ENCODE measurements around the gene MYBBP1A.

MYBBP1A gene

DNA sequence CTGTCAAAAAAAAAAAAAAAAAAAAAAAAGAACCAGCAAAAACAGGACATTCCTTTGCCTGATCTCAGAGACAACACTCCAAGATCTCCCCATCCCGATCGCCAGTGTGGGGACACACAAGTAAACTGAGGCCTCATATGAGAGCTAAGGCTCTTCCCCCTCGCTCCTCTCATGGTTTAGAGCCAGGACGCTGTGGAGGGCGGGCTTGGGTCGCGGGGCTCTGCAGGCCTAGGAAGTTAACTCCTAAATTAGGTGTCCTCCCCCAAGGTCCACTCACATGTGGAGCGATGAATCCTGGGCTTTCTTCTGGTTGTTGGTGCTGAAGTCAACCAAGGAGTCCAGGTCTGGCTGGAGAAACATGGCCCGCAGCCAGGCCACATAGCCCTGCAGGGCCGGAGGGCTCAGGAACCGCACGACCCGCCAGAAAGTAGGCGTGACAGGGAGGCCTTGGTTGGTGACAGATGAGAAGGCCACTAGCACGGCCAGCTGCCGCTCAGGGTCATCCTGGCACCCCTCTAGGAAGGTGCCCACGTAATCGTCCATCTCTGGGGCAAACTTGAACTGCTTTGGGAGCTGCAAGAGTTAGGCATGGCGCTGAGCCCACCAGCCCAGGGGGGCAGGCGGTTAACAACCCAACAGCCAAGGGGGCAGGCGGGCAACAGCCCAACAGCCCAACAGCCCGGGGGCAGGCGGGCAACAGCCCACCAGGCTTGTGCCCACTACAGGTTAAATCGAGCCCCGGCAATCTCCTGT lies 5.2 kb downstream of the MYBBP1A start:
- DNase-seq (ENCODE audit: low read depth), result no peak

- DNase-seq (ENCODE audit: low read depth), result no peak
Observed at GRCh38 chr17:4548721-4549531, 6.3 kb downstream of the MYBBP1A start.

- DNase-seq (ENCODE audit: low read depth), result no peak
Observed at GRCh38 chr17:4548061-4548461, 7.1 kb downstream of the MYBBP1A start.

DNA sequence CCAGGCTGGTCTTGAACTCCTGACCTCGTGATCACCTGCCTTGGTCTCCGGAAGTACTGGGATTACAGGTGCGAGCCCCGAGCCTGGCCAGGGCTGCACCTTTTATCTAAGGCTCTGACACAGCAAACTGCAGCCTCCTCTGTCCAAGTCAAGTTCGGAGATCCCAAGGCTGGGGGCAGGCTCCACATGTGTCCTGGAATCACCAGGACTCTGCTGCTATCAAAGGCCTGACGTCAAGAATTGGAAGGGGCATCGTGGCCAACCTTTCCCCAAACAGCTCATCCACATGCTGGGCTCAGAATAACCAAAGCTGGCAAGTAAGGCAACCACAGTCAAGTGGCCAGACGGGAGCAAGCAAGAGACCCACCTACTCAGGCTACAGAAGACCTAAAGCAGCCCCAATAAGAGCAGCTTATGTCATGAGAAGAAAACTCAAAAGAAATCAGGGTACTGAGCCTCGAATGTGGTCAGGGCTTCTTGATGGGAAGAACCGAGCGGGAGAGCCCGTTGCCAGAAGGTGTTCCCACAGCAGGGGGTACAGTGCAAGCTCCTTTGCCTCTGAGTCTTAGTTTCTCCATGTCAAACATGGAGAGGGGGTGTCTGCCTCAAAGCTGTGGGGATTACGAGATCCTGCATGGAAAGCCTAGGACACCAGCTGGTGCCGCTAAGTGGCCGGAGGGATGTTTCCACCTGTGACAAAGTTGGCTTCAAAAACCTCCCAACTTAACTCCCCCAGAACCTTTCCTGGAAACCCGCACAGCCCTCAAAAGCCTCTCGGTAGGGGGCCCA lies 7.9 kb downstream of the MYBBP1A start:
- DNase-seq (ENCODE audit: low read depth), result no peak

- DNase-seq (ENCODE audit: low read depth), result no peak
Observed at GRCh38 chr17:4545217-4545951, 9.8 kb downstream of the MYBBP1A start.

DNA sequence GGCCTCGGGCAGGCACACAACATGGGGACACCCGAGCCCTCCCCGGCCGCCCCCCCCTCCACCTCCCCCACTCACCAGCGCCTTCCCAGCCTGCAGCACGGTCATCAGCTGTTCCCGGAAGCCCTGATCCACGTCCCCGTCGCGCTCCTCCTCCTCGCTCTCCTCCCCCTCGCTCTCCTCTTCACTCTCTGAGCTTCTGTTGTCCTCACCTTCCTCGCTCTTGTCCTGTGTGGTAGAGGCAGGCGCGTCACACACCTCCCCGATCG lies 10.3 kb downstream of the MYBBP1A start:
- no peak for DNase-seq (ENCODE audit: low read depth)

DNA sequence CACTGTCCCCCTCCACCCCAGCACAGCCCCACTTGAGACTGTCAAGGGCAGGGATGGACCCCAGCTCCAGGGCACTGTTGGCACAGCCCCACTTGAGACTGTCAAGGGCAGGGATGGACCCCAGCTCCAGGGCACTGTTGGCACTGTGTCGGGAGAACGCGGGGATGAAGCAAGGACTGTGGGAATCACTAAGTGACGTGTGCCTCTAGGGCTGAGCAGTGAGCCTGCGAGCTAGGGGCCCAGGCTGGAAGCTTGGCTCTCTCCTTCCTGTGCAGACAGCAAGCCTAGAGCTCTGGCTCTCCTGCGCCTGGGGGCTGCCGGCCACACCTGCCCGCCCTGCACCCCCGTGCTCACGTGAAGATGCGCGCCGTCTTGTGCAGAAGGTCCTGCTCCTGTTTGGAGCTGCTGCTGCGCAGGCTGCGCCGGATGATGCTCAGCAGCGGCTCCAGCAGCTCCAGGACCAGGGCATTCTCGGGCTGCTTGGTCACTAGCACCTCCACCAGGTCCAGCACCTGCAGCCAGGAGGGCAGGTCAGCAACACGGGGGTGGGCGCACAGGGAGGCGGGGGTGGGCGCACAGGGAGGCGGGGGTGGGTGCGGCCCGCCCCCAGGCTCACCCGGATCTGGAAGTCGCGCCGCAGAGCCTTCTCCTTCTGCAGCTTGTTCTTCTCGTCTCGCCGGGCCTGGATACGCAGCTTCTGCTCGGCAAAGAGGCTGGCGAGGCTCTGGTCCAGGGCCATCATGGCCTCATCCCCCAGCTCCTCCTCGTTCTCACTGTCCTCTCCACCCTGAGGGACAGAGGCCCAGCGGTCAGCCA lies 10.8 kb downstream of the MYBBP1A start:
- no peak for DNase-seq (ENCODE audit: low read depth)

GRCh38 chr17:4543557-4544026 lies 11.6 kb downstream of the MYBBP1A start:
- DNase-seq (ENCODE audit: low read depth), result no peak

- DNase-seq (ENCODE audit: low read depth), result no peak
Observed at GRCh38 chr17:4542726-4543191, 12.4 kb downstream of the MYBBP1A start.

DNA sequence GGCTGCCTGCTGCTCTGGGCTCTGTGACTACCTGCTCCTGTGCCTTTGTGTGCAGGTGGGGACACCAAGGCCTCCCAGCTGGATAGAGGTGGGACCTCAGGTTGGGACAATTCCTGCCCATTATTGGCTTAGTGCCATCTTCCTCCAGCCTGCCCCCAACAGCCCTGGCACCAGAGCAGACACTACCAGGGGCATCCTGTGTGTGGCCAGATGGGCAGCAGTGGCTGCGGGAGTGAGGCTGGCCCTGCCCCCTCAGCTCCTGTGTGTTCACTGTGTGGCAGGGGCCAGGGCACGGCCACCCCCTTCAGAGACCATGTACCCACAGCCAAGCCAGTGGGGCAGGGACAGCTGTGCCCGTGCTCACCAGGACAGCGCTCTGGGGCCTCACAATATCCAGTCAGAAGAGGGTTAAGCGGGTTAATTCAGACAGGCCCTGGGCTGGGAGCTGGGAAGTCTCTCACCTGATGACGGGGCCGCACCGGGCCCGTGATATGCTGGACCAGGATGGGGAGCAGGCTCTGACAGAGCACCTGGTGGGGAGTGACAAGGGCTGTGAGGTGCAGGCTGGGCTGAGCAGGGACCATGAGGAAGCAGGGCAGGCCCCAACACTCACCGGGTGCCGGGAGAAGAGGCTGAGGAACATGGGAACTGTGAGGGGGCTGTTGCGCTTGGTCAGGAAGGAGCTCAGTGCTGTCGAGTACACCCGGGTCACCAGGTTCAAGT lies 13.0 kb downstream of the MYBBP1A start:
- no peak for DNase-seq (ENCODE audit: low read depth)

DNA sequence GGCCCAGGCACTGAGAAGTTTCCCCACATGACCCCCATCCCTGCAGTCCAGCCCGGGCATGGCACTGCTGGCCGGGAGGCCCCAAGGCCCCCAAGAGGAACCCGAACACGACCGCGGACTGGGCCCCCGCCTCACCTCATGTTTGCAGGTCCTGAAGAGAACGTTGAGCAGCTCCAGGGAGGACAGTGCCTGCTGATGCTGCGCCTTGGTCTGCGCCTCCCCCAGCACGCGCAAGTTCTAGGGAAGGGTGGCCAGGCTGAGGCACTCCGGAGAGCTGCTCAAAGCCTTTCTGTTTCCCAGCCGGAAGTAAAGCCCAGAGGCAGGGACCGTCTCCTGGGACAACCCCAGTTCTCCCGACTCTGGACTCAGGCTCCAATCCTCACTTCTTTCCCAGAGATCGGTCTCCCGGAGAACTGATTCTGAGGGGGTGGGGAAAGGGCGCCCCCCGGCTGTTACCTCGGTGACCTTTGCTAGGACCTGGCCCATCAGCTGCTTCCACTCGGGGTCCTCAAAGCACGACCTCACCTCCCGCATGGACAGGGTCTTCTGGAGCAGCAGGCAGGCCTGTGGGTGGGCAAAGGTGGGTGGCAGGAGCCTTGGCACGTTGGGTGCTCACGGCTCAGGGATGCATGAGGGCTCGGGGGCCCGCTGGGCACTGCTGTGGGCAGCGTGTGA lies 13.7 kb downstream of the MYBBP1A start:
- DNase-seq (ENCODE audit: low read depth), result no peak

DNA sequence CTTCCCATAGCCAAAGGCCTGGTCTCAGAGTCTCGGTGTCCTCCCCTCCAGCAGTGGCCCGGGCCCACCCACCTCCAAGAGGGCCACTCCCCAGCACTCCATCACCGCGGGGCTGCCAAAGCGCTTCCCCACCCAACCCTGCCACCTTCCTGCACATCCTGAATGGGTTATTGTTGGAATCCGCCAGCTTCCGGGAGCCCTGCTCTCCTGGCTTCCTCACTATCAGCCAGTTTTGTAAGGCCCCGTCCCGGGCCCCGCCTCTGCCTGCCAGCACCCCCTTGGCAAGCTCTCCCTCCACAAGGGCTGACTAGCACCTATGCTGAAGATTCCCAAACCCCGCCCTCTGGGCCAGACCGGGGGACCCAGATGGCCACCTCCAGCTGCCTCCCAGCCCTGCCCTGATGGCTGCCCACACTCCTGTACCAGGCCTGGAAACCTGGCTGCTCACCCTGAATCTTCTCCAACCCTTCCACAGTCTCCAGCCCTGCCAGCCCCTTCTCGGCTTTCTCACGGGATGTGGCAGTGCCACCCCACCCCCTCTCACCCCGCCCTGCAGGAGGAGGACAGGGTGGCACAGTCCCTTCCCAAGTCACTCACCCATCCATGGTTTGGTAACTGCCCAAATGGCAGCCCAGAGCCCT lies 14.4 kb downstream of the MYBBP1A start:
- DNase-seq (ENCODE audit: low read depth), result no peak

DNA sequence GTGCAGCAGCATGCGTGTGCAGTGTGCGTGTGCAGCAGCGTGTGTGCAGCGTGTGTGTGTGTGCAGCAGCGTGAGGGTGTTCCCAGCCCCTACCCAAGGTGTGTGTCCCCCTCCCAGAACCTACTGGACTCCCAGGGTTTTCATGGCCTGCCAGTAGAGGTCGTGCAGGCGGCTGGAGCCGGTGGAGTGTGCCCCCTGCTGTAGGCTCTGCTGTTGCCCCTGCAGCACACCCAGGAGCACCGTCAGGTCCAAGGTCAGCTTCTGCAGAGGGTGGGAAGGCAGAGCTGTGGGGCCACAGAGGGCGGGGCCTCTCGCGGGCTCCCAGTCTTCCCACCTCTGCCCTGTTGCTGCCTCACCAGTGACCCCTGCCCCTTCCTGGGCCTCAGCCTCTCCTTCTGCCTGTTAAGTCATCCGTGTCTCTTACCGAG lies 14.9 kb downstream of the MYBBP1A start:
- DNase-seq (ENCODE audit: low read depth), result no peak

- no peak for DNase-seq (ENCODE audit: low read depth)
Observed at GRCh38 chr17:4539576-4540223, 15.5 kb downstream of the MYBBP1A start.

GRCh38 chr17:4539025-4539424 lies 16.2 kb downstream of the MYBBP1A start:
- no peak for DNase-seq (ENCODE audit: low read depth)

DNA sequence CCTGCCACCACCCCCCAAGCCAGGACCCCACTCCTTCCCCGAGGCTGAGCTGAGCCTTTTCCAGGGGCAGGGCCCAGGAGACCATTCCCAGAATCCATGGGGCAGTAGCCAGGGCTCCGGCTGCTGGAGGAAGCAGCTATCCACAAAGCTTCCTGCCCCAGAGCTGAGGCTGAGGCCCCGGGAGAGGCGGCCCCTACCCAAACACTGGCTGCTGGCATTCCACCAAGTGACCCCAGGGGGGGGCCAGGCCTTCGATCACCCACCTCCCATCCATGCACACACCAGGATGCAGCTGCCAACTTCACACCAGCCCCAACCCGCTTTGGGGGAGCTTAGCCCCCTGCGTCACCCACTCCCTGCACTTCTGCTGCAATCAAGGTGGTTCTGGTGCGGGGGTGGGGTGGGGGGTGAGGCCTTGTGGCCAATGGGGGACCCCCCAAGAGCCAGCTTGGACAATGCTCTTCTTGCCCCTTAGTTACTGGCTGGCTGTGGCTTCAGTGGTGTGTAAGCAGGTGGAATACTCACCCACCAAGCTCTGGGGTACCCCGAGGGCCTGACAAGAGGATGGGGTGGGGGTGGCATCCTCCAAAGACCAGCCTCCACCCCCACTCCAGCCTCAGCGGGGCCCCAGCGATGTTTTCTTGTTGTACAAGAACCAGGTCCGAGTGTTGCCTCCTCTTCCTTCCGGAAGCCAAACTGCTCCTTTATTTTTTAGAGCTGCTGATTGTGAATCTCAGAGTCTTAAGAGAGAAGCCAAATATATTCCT lies 16.8 kb downstream of the MYBBP1A start:
- DNase-seq (ENCODE audit: low read depth), result no peak

DNA sequence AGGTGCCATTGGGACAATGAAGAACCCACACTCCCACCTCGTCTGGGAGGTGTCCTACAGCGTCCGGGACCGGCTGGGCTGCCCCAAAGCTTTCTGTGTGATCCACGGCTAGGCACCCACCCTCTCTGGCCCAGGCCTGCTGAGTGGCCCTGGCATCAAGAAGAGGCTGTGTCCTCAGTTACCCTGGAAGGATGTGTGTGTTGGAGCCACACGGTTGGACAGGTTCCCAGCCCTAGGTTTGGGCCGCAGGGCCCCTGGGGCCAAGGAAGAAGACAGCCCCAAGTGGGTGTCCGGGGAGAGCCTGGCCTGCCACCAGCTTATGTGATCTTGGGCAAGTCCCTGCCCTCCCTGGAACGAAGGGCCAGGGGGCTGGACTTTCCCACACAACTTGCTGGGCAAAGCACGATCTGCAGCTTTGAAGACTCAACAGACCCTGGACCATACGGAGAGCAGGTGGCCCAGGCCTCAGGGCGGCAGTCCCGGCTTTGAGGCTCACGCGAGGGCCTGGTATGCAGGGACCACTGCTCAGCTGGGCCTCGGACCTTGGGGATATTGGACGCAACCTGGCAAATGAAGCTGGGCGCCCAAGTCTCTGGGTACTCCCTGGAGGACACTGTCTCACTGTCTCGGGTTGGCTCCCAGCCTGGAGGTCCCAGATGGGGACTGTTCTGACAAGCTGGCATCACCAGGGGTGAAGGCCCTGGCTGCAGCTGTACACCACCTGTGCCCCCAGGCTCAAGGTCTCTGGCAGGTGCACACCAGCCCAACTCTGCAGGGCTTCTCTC lies 17.5 kb downstream of the MYBBP1A start:
- DNase-seq (ENCODE audit: low read depth), result no peak
